Neuronal stem cell (in vitro differentiated cells): Measurements from ENCODE around the gene PICK1.

Source experiments
- DNase-seq: peaks from one replicate; pipeline ENCODE4 v3.0.0-alpha.2; 2013; ENCODE audit warnings: low spot score
- H2AFZ ChIP-seq: one replicate; pipeline ENCODE4 v1.6.1; 2013; ENCODE audit warnings: mild to moderate bottlenecking, low read length, inconsistent platforms
- H2AK5ac ChIP-seq: 2 replicates; pipeline ENCODE4 v1.6.1; 2013; ENCODE audit warnings: low read depth, mild to moderate bottlenecking, inconsistent platforms, low read length, moderate library complexity, mixed read lengths
- H2BK120ac ChIP-seq: 2 replicates; pipeline ENCODE4 v1.6.1; 2013; ENCODE audit warnings: low read depth, mild to moderate bottlenecking, inconsistent platforms, low read length, moderate library complexity, mixed read lengths
- H2BK12ac ChIP-seq: one replicate; pipeline ENCODE4 v1.6.1; 2013; ENCODE audit warnings: low read length, inconsistent platforms
- H2BK15ac ChIP-seq: 2 replicates; pipeline ENCODE4 v1.6.1; 2013; ENCODE audit warnings: mild to moderate bottlenecking, low read length, inconsistent platforms, mixed read lengths
- H2BK5ac ChIP-seq: one replicate; pipeline ENCODE4 v1.6.1; 2013; ENCODE audit warnings: inconsistent platforms, mild to moderate bottlenecking, low read length, moderate library complexity
- H3K14ac ChIP-seq: one replicate; pipeline ENCODE4 v1.6.1; 2013; ENCODE audit warnings: low read length, inconsistent platforms
- H3K18ac ChIP-seq: 2 replicates; pipeline ENCODE4 v1.6.1; 2013; ENCODE audit warnings: low read length, inconsistent platforms
- H3K23ac ChIP-seq: 2 replicates; pipeline ENCODE4 v1.6.1; 2013; ENCODE audit warnings: low read depth, mild to moderate bottlenecking, mixed read lengths, low read length, inconsistent platforms; ENCODE audit not compliant: poor library complexity
- H3K27ac ChIP-seq: replicated peaks from 3 replicates; pipeline ENCODE4 v1.5.1; 2013; ENCODE audit warnings: low read length, inconsistent platforms
- H3K27me3 ChIP-seq, 3 experiments: 2 replicates each; pipeline ENCODE4 v1.6.1; 2013; ENCODE audit warnings: low read length in 3 of 3, mild to moderate bottlenecking in 2 of 3, inconsistent platforms in 1 of 3, low read depth in 1 of 3, mixed read lengths in 1 of 3, moderate library complexity in 1 of 3; ENCODE audit not compliant: control insufficient read depth in 3 of 3, insufficient read depth in 3 of 3
- H3K36me3 ChIP-seq, 2 donors: replicated peaks in 1 of 2; 2 replicates each; pipeline ENCODE4 v1.6.1; 2013; ENCODE audit warnings: low read length in 2 of 2; ENCODE audit not compliant: control insufficient read depth in 2 of 2, insufficient read depth in 2 of 2
- H3K4ac ChIP-seq: 2 replicates; pipeline ENCODE4 v1.6.1; 2013; ENCODE audit warnings: inconsistent platforms, mild to moderate bottlenecking, low read length, moderate library complexity
- H3K4me1 ChIP-seq, 2 donors: 1 replicate in 1 of 2; 2 replicates in 1 of 2; pipeline ENCODE4 v1.6.1; 2013; ENCODE audit warnings: low read length in 2 of 2, low read depth in 1 of 2; ENCODE audit not compliant: control insufficient read depth in 2 of 2, insufficient read depth in 1 of 2
- H3K4me2 ChIP-seq: one replicate; pipeline ENCODE4 v1.6.1; 2013; ENCODE audit warnings: mild to moderate bottlenecking, low read length, inconsistent platforms; ENCODE audit not compliant: insufficient read depth, poor library complexity, severe bottlenecking
- H3K4me3 ChIP-seq, 2 donors: 2 replicates each; pipeline ENCODE4 v1.5.1; 2013; ENCODE audit warnings: low read length in 2 of 2, mild to moderate bottlenecking in 2 of 2, inconsistent platforms in 1 of 2, moderate library complexity in 1 of 2
- H3K79me1 ChIP-seq: one replicate; pipeline ENCODE4 v1.6.1; 2013; ENCODE audit warnings: low read depth, mild to moderate bottlenecking, inconsistent platforms, low read length, moderate library complexity
- H3K9ac ChIP-seq: one replicate; pipeline ENCODE4 v1.6.1; 2013; ENCODE audit warnings: mild to moderate bottlenecking, low read depth, low read length, inconsistent platforms; ENCODE audit not compliant: poor library complexity
- H3K9me3 ChIP-seq, 2 donors: replicated peaks in 1 of 2; 2 replicates each; pipeline versions ENCODE3 to v1.6.1; 2013; ENCODE audit warnings: low read length in 2 of 2, mild to moderate bottlenecking in 2 of 2, inconsistent platforms in 1 of 2, low read depth in 1 of 2, mixed read lengths in 1 of 2, moderate library complexity in 1 of 2; ENCODE audit not compliant: control insufficient read depth in 2 of 2, insufficient read depth in 1 of 2
- H4K8ac ChIP-seq: one replicate; pipeline ENCODE4 v1.6.1; 2013; ENCODE audit warnings: low read depth, mild to moderate bottlenecking, inconsistent platforms, low read length, moderate library complexity
- H4K91ac ChIP-seq: one replicate; pipeline ENCODE4 v1.6.1; 2013; ENCODE audit warnings: low read length, low read depth, mild to moderate bottlenecking, inconsistent platforms; ENCODE audit not compliant: poor library complexity
- WGBS, 2 donors: extraction: QIAGEN DNeasy Blood & Tissue Kit; methylation state at CpG; one replicate each; pipeline ENCODE4 v1.1.7; 2013; ENCODE audit warnings: missing lambda C conversion rate in 2 of 2, mixed read lengths in 1 of 2; ENCODE audit not compliant: insufficient read length in 2 of 2, insufficient replicate concordance in 1 of 2; ENCODE audit errors: extremely low coverage in 2 of 2; 5-methylcytosine and 5-hydroxymethylcytosine counted together

Gene PICK1

DNA sequence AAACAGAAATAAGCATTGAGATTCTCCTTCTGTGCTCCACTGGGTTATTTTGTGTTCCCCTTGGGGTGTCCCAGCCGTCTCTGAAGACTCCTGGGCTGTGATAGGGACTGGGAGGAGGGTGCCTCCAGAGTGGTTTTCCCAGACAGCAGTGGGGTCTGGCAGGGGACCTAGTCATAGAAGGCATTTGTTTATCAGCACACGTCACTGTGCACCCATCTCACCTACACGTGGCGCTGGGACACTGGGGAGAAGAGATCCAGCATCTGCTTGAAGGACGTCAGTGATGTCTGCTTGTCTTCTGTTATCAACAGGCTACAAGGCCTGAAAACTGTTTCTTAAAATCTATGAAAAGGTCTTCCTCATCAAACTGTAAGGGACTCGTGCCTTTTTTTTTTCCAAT lies 34.2 kb upstream of the PICK1 start:
- H3K4me1 ChIP-seq, result peaks cover 25 to 26% of the 10 kb centered on the region in 2 donors
- no peak overlapping the region for H3K4me2 ChIP-seq
- H2BK15ac ChIP-seq, result no peak overlapping the region
- H3K4ac ChIP-seq, result no peak overlapping the region
- H3K9me3 ChIP-seq, result no peaks in the 10 kb centered on the region
- no peaks in the 10 kb centered on the region for H3K79me1 ChIP-seq
- H4K8ac ChIP-seq, result no peak overlapping the region
- no peak overlapping the region for H2BK12ac ChIP-seq
- no peaks in the 10 kb centered on the region for H3K27me3 ChIP-seq
- no peak overlapping the region for H3K23ac ChIP-seq
- peak overlapping the region; percentile 13 for H3K18ac ChIP-seq
- no peak overlapping the region for H3K9ac ChIP-seq
- no CpG with 5 or more reads among the region's 6 CpGs for WGBS, 2 donors
- no peaks in the 10 kb centered on the region for H3K36me3 ChIP-seq
- no peak overlapping the region for H2BK5ac ChIP-seq
- no peak overlapping the region for H3K14ac ChIP-seq
- no peak overlapping the region for H3K27ac ChIP-seq
- peak overlapping the region; percentile 8 for H2AK5ac ChIP-seq
- no peak overlapping the region for H2BK120ac ChIP-seq
- no peak overlapping the region for H4K91ac ChIP-seq
- no peak for DNase-seq
- no peak overlapping the region for H3K4me3 ChIP-seq
- H2AFZ ChIP-seq, result no peak overlapping the region

DNA sequence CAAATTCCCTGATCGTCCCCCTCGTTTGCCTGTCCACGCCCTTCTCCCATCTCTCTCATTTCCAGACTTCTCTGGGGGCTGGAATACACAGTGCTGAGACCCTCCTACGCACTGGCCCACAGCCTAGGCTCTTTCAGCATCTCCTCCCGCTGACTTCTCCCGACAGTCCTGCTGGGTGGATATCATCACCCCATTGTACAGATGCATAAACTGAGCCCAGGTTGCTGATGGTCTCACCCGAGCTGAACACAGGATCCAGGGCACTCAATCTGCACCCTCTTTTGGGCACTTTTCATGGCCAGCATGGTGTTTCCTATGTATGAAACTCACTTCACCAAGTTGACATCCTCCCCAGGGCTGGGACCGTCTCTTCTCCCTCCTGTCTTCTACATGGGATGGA lies 31.7 kb upstream of the PICK1 start:
- Histone ChIP-seq H4K91ac (no peak overlapping the region), H4K8ac (no peak overlapping the region), H2BK120ac (no peak overlapping the region), H3K9me3 (no peaks in the 10 kb centered on the region), H3K27me3 (no peaks in the 10 kb centered on the region), H2BK12ac (no peak overlapping the region), H3K23ac (no peak overlapping the region), H3K9ac (no peak overlapping the region), H3K36me3 (no peaks in the 10 kb centered on the region), H3K4me3 (peak overlapping the region in 1 of 2 donors; percentile 34), H2BK15ac (no peak overlapping the region), H3K4me2 (no peak overlapping the region), H3K4ac (no peak overlapping the region), H2BK5ac (no peak overlapping the region), H3K18ac (no peak overlapping the region), H3K14ac (no peak overlapping the region), H2AFZ (no peak overlapping the region), H2AK5ac (no peak overlapping the region), H3K79me1 (no peaks in the 10 kb centered on the region), H3K27ac (no peak overlapping the region), H3K4me1 (peaks cover 22 to 30% of the 10 kb centered on the region in 2 donors)
- DNase-seq, result no peak
- 100% methylated on average over 1 of the region's 8 CpGs; no CpG with 5 or more reads in 1 of the 2 donors for WGBS, 2 donors

DNA sequence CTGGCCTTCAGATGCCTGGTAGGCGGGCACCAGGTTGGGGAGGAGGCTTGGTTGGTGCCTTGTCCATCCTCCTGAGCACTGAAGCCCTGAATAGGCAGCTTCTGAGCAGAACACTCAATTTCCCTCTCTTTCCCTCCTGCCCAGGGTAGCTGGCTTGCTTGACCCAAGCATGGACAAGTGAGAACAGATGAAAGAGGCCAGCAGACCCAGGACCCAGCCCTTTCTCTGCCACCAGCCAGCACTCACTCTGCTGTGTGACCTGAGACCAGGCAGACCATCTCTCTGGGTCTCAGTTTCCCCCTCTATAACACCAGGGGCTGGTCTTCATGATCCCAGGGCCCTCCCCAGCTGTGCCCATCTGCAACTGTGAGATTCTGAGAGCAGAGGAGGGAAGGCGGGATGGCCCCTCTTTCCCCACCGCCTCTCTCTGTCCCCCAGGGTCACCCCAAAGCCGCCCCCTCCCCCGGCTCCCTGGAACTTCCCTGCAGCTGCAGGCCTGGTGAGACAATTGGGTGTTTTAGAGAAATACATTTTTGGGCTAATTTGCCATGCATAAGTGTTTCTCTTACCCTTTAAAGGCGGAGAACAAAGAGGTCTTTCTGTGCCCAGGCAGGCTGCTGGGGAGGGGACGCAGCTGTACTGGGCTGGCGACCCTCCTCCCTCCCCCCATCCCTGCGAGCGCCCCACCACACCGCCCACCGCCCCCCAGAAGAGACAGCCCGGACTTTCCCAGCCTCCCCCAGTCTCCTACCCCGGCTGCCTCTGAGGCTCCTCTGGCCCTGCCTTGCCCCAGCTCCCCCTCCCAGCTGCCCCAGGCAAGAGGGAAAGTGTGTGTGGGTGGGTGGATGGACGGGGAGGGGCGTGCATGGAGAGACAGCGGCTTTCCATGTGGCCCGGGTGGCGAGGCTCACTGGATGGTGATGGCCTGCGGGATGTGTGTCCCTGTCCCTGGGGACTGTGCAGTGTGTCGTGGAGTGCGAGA lies 30.8 kb upstream of the PICK1 start:
- no CpG with 5 or more reads among the region's 22 CpGs for WGBS, 2 donors
- Histone ChIP-seq H3K23ac (peak overlapping the region; percentile 1), H3K4me3 (peak overlapping the region in 1 of 2 donors; percentile 10), H2AK5ac (peak overlapping the region; percentile 84), H3K27me3 (no peaks in the 10 kb centered on the region), H4K8ac (no peak overlapping the region), H3K4ac (no peak overlapping the region), H3K4me2 (no peak overlapping the region), H3K14ac (peak overlapping the region; percentile 71), H3K18ac (peak overlapping the region; percentile 93), H3K9me3 (no peaks in the 10 kb centered on the region), H3K9ac (peak overlapping the region; percentile 24), H3K79me1 (no peaks in the 10 kb centered on the region), H3K36me3 (no peaks in the 10 kb centered on the region), H3K4me1 (peaks cover 25 to 26% of the 10 kb centered on the region in 2 donors), H2BK120ac (no peak overlapping the region), H2BK5ac (no peak overlapping the region), H2AFZ (peak overlapping the region; percentile 18), H4K91ac (no peak overlapping the region), H2BK12ac (no peak overlapping the region), H3K27ac (no peak overlapping the region), H2BK15ac (no peak overlapping the region)
- DNase-seq, result no peak

DNA sequence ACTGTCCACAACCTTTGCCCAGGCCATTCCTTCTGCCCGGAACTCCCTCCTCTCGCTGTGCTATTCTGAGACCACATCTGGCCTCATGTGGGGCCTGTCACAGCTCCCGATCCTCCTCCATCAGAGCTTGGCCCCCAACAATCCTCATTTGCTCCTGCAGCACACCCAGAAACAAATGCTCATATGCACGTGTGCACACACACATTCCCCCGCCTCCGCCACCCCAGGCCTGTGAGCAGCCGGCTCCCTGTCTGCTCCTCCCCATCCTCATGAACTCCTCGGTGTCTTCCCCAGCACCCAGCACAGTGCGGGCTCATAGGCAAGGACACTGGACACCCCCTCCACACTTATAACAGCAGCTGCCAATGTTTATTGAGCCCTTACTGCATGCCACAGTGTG lies 29.7 kb upstream of the PICK1 start:
- H2AFZ ChIP-seq, result no peak overlapping the region
- no peak overlapping the region for H2BK120ac ChIP-seq
- no peak overlapping the region for H2BK12ac ChIP-seq
- peaks cover 26 to 27% of the 10 kb centered on the region in 2 donors for H3K4me1 ChIP-seq
- H3K9me3 ChIP-seq, result no peaks in the 10 kb centered on the region
- H4K91ac ChIP-seq, result no peak overlapping the region
- peak overlapping the region; percentile 22 for H2BK15ac ChIP-seq
- H3K18ac ChIP-seq, result peak overlapping the region; percentile 93
- H3K9ac ChIP-seq, result no peak overlapping the region
- no CpG with 5 or more reads among the region's 9 CpGs for WGBS, 2 donors
- no peak overlapping the region for H3K4me3 ChIP-seq
- no peak overlapping the region for H3K27ac ChIP-seq
- H2AK5ac ChIP-seq, result peak overlapping the region; percentile 84
- no peak overlapping the region for H2BK5ac ChIP-seq
- no peak overlapping the region for H3K14ac ChIP-seq
- H3K36me3 ChIP-seq, result no peaks in the 10 kb centered on the region
- H4K8ac ChIP-seq, result no peak overlapping the region
- H3K79me1 ChIP-seq, result no peaks in the 10 kb centered on the region
- no peak for DNase-seq
- H3K4ac ChIP-seq, result no peak overlapping the region
- no peaks in the 10 kb centered on the region for H3K27me3 ChIP-seq
- H3K4me2 ChIP-seq, result no peak overlapping the region
- peak overlapping the region; percentile 1 for H3K23ac ChIP-seq
